ENCODE data around the gene TVP23A. TPM values are rescaled to one million over a fixed set of nuclear protein-coding genes. Genes with fewer than 3 reads are reported as not detected.
"Not testable (repeated sequence)": the region's sequence is repeated elsewhere in the genome, so short reads cannot be mapped to it uniquely, and the experiment has no call there.

The TVP23A gene
- total and polyA plus RNA-seq, 8 donors: 0.47 to 8.4 (median 6.7) TPM

- no peaks in the 10 kb centered on the region for H3K9me3 ChIP-seq
Measured at GRCh38 chr16:10831894-10832886, 13.6 kb upstream of the TVP23A start.

DNA sequence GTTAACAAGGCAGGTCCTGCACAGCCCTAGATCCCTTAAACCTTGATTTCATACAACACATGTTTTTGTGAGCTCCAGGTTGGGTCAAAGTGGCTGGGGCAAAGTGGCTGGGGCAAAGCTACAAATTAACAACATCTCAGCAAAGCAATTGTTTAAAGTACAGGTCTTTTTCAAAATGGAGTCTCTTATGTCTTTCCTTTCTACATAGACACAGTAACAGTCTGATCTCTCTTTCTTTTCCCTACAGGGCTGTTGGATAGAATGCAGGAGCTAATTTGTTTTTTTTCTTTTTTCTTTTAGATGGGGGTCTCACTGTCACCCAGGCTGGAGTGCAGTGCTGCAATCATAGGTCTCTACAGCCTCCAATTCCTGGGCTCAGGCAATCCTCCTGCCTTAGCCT, 11.6 kb upstream of the TVP23A start:
- H3K4me3 ChIP-seq; H3K36me3 ChIP-seq; ATAC-seq; H3K9me3 ChIP-seq; intact Hi-C loops (cut with DNase I); DNase-seq; H3K27me3 ChIP-seq: not testable (repeated sequence)
- Histone ChIP-seq H3K27ac (peak overlapping the region; percentile 88 to 93), H3K4me1 (peaks cover 22 to 44% of the 10 kb centered on the region in 2 donors)

More at GRCh38 chr16:10831894-10832886, 13.6 kb upstream of the TVP23A start:
- intact Hi-C loops (cut with DNase I): no loop called here
- Histone ChIP-seq H3K27me3 (no peaks in the 10 kb centered on the region), H3K4me1 (peaks cover 20 to 33% of the 10 kb centered on the region in 2 donors), H3K27ac (peak overlapping the region in 1 of 2 donors; percentile 42), H3K4me3 (no peak overlapping the region), H3K36me3 (no peaks in the 10 kb centered on the region)
- DNase-seq: no peak
- no peak for ATAC-seq
- TF ChIP-seq CTCF (IDR thresholded peaks at IDR 0.05): no peak

DNA sequence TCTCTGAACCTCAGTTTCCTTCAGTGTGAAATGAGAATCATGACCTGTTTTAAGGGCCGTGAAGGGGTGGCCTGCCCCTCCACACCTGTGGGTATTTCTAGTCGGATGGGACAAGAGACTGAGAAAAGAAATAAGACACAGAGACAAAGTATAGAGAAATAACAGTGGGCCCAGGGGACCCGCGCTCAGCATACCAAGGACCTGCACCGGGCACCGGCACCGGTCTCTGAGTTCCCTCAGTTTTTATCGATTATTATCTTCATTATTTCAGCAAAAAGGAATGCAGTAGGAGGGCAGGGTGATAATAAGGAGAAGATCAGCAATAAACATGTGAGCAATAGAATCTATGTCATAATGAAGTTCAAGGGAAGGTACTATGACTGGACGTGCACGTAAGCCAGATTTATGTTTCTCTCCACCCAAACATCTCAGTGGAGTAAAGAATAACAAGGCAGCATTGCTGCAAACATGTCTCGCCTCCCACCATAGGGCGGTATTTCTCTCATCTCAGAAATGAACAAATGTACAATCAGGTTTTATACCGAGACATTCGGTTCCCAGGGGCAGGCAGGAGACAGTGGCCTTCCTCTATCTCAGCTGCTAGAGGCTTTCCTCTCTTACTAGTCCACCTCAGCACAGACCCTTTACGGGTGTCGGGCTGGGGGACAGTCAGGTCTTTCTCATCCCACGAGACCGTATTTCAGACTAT, 10.9 kb upstream of the TVP23A start:
- H3K36me3 ChIP-seq; intact Hi-C loops (cut with DNase I); H3K9me3 ChIP-seq; DNase-seq; H3K4me3 ChIP-seq; H3K27me3 ChIP-seq; ATAC-seq: not testable (repeated sequence)
- Histone ChIP-seq H3K4me1 (peaks cover 22 to 44% of the 10 kb centered on the region in 2 donors), H3K27ac (peak overlapping the region; percentile 88 to 93)

GRCh38 chr16:10828851-10829366, 10.3 kb upstream of the TVP23A start:
- Histone ChIP-seq H3K27me3 (no peaks in the 10 kb centered on the region), H3K36me3 (no peaks in the 10 kb centered on the region), H3K27ac (peak overlapping the region; percentile 88 to 93), H3K4me3 (no peak overlapping the region), H3K9me3 (no peaks in the 10 kb centered on the region), H3K4me1 (peaks cover 22 to 44% of the 10 kb centered on the region in 2 donors)
- TF ChIP-seq CTCF (IDR thresholded peaks at IDR 0.05): no peak
- intact Hi-C loops (cut with DNase I): no loop called here
- peak; percentile 89 to 94 (median 92) for DNase-seq
- peak; percentile 73 for ATAC-seq

DNA sequence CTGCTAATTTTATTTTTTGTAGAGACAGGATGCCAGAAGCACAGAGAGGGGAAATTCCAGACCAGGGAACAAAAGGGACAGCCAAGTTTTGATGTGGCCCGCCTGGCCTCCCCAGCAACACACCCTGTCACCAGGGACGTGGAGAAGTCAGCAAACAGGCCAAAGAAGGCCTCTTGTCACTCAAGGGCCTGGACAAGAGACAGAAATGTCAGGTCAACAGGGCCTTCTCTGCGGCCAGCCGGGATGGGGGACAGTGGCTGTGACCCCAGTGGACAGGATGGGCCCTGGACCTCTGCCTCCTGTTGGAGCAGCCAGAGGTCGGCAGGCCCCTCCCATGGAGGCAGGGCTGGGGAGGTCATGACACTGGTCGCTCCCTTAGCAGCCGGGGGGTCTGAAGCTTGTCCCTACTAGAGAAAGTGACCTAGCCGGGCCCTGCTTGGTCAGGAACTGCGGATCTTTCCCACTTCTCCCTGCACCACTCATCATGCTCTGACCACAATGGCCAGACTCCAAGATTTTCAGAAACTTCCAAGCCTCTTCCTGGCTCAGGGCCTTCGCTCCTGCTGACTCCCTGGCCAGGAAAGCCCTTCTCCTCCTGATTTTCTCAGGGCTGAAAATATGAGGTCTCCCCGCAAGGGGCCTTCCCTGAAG, 9.2 kb upstream of the TVP23A start:
- intact Hi-C loops (cut with DNase I): no loop called here
- Histone ChIP-seq H3K4me3 (no peak overlapping the region), H3K36me3 (no peaks in the 10 kb centered on the region), H3K4me1 (peaks cover 22 to 44% of the 10 kb centered on the region in 2 donors), H3K9me3 (no peaks in the 10 kb centered on the region), H3K27me3 (no peaks in the 10 kb centered on the region), H3K27ac (peak overlapping the region; percentile 88 to 93)
- no peak for TF ChIP-seq CTCF (IDR thresholded peaks at IDR 0.05)
- DNase-seq (peak; percentile 77 to 92 (median 82)), ATAC-seq (peak; percentile 66)

Data from left lung (tissue), 10 donors.